Left lung (tissue), 10 donors: ENCODE data around the gene CD4. TPM values are rescaled to one million over a fixed set of nuclear protein-coding genes. Genes with fewer than 3 reads are reported as not detected.
A peak's percentile ranks its signal among the peaks of the same experiment; 100 is the strongest.

Source experiments
- ATAC-seq: fragments of 200-7000 bp; cut with Tn5 transposase; one replicate; pipeline ENCODE4 v1.9.1; 2020; ENCODE audit warnings: moderate library complexity
- DNase-seq, 4 donors: peaks; one replicate each; pipeline ENCODE4 v3.0.0-alpha.2; 2013 to 2020
- H3K27ac ChIP-seq, 2 donors: fragments of 200-600 bp; sonication (generic) in 1 of 2; one replicate each; pipeline versions ENCODE4 v1.5.0 to v1.8.0; 2020 to 2021
- H3K27me3 ChIP-seq, 2 donors: fragments of 200-600 bp; sonication (generic) in 1 of 2; one replicate each; pipeline versions ENCODE4 v1.5.0 to v1.8.0; 2020 to 2021
- H3K36me3 ChIP-seq, 2 donors: fragments of 200-600 bp; sonication (generic) in 1 of 2; one replicate each; pipeline versions ENCODE4 v1.5.0 to v1.8.0; 2020 to 2021
- H3K4me1 ChIP-seq, 2 donors: fragments of 200-600 bp; one replicate each; pipeline ENCODE4 v1.8.0; 2021
- H3K4me3 ChIP-seq, 2 donors: fragments of 200-600 bp; sonication (generic) in 1 of 2; one replicate each; pipeline versions ENCODE4 v1.5.0 to v1.8.0; 2020 to 2021; ENCODE audit warnings: mild to moderate bottlenecking in 1 of 2
- H3K9me3 ChIP-seq, 2 donors: fragments of 200-600 bp; sonication (generic) in 1 of 2; one replicate each; pipeline versions ENCODE4 v1.5.0 to v1.8.0; 2020 to 2021
- CTCF ChIP-seq, 2 donors: fragments of 200-600 bp; sonication (generic) in 1 of 2; IDR thresholded peaks; one replicate each; pipeline versions ENCODE4 v1.5.0 to v1.8.0; 2021; ENCODE audit warnings: antibody characterized with exemption in 2 of 2
- intact Hi-C, 2 donors: fragments of 100-400 bp; cut with DNase I; formaldehyde crosslinking; loops; one replicate each; pipeline versions ENCODE4 v1.11.2 to v1.14.2; 2022
- polyA plus RNA-seq, 6 donors: library from polyadenylated mRNA; unstranded; fragments of 120-200 nt; gene quantifications; one replicate each; pipeline ENCODE4 v1.2.1, GENCODE V29; 2013; ENCODE audit not compliant: insufficient read length in 6 of 6
- total RNA-seq, 2 donors: library from RNA; stranded (reverse); fragmentation: NEBNext Ultra II Directional; extraction: Animal tissue kit (Norgen Biotek cat#: 25700); gene quantifications; one replicate each; pipeline ENCODE4 v1.2.1, GENCODE V29; 2021
- donor health status: DM: no; HTN: yes; CAD: no.
- donor health status: DM: no; HTN: no; CAD: no.

CD4 gene
- total and polyA plus RNA-seq, 8 donors: 64.5 to 97.8 (median 92.9) TPM

- no peak for ATAC-seq
- no peaks in the 10 kb centered on the region for H3K9me3 ChIP-seq
These were observed 2.0 kb upstream of the CD4 start for GRCh38 chr12:6787309-6787708.

GRCh38 chr12:6790496-6791150, 1.3 kb downstream of the CD4 start:
- H3K4me3 ChIP-seq: peak overlapping the region in 1 of 2 donors; percentile 36
- H3K4me1 ChIP-seq: peaks cover 7 to 68% of the 10 kb centered on the region in 2 donors
- no peaks in the 10 kb centered on the region for H3K27me3 ChIP-seq
- peak overlapping the region; percentile 74 to 81 for H3K27ac ChIP-seq
- intact Hi-C loops: no loop called here
- TF ChIP-seq CTCF (IDR thresholded peaks at IDR 0.05): no peak
- no peaks in the 10 kb centered on the region for H3K9me3 ChIP-seq
- ATAC-seq (no peak), DNase-seq (no peak)
- no peaks in the 10 kb centered on the region for H3K36me3 ChIP-seq

More at GRCh38 chr12:6787309-6787708, 2.0 kb upstream of the CD4 start:
- no peak for TF ChIP-seq CTCF (IDR thresholded peaks at IDR 0.05)
- DNase-seq: no peak
- Histone ChIP-seq H3K4me1 (peaks cover 7 to 72% of the 10 kb centered on the region in 2 donors), H3K27ac (no peak overlapping the region), H3K4me3 (no peak overlapping the region), H3K36me3 (no peaks in the 10 kb centered on the region), H3K27me3 (no peaks in the 10 kb centered on the region)
- intact Hi-C loops: no loop called here

- Histone ChIP-seq H3K9me3 (no peaks in the 10 kb centered on the region), H3K27me3 (no peaks in the 10 kb centered on the region), H3K4me1 (peaks cover 7 to 54% of the 10 kb centered on the region in 2 donors), H3K27ac (peak overlapping the region; percentile 48 to 80), H3K4me3 (peak overlapping the region in 1 of 2 donors; percentile 36), H3K36me3 (no peaks in the 10 kb centered on the region)
- ATAC-seq (no peak), DNase-seq (no peak)
- no peak for TF ChIP-seq CTCF (IDR thresholded peaks at IDR 0.05)
- intact Hi-C loops: no loop called here
These were observed 2.7 kb downstream of the CD4 start for GRCh38 chr12:6791931-6792520.

DNA sequence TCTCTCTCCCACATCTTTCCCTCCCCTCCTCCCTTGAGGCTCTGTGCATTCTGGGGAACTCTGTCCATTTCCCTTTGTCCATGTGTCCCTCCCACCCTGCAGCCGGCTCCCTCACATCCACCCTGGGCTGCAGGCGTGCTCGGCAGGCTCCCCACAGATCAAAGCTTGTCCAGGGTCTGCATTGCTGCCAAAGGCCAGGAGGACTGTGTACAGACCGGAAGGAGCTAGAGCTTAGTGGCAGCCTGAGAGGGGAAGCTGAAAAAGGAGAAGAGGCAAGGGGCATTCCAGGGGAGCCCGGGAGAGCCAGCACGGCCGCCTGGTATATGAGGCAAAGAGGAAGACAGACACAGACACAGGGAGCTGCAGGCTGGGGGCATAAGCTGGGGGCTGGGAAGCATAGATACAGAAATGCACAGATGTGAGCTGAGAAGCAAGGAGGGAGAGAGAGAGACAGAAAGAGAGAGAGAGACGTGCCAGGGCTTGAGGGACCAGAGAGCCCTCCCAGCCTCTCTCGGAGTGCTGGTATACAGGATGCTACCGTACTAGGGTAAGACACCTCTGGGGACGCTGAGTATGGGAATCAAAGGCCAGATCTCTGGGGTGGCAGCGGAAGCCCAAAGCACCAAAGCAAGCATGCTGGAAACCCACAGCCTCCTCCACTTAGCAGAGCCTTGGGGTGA, 3.3 kb downstream of the CD4 start:
- intact Hi-C loops: no loop called here
- peak in 3 of 4 donors; percentile 64 to 88 (median 78) for DNase-seq
- H3K27ac ChIP-seq: peak overlapping the region; percentile 48 to 80
- peak overlapping the region in 1 of 2 donors; percentile 36 for H3K4me3 ChIP-seq
- H3K9me3 ChIP-seq: no peaks in the 10 kb centered on the region
- no peaks in the 10 kb centered on the region for H3K36me3 ChIP-seq
- peaks cover 7 to 47% of the 10 kb centered on the region in 2 donors for H3K4me1 ChIP-seq
- no peaks in the 10 kb centered on the region for H3K27me3 ChIP-seq
- peak; percentile 74 for ATAC-seq
- TF ChIP-seq CTCF (IDR thresholded peaks at IDR 0.05): no peak

- H3K9me3 ChIP-seq: no peaks in the 10 kb centered on the region
- DNase-seq: no peak
- no peak for ATAC-seq
- intact Hi-C loops: no loop called here
- no peak overlapping the region for H3K27ac ChIP-seq
- TF ChIP-seq CTCF (IDR thresholded peaks at IDR 0.05): no peak
- H3K27me3 ChIP-seq: no peaks in the 10 kb centered on the region
- peaks cover 0 to 34% of the 10 kb centered on the region in 2 donors for H3K4me1 ChIP-seq
- no peak overlapping the region for H3K4me3 ChIP-seq
- no peaks in the 10 kb centered on the region for H3K36me3 ChIP-seq
These were observed 5.8 kb downstream of the CD4 start for GRCh38 chr12:6795088-6795487.
